ENCODE measurements around the gene MFSD2B.

GRCh38 chr2:24050041-24050979 lies 40.4 kb downstream of the MFSD2B start:
- no peak for TF ChIP-seq POLR2AphosphoS5 (IDR thresholded peaks at IDR 0.05; ENCODE audit: low read depth, low read length)
- no peak for TF ChIP-seq TAF1 (IDR thresholded peaks at IDR 0.05; ENCODE audit: borderline replicate concordance, low read depth, low read length)

Data from GM12892 (cell line).